Panc1 (cell line): ENCODE results near the gene SEPTIN2. TPM values are rescaled to one million over a fixed set of nuclear protein-coding genes. Genes with fewer than 3 reads are reported as not detected.

Source experiments
- ATAC-seq: fragments of 200-7000 bp; cut with Tn5 transposase; 2 replicates; pipeline ENCODE4 v1.9.1; 2020; ENCODE audit warnings: mild to moderate bottlenecking, moderate library complexity
- BruUV-seq: library from RNA; stranded (reverse); fragments of 400-500 nt; replicated peaks from 2 replicates; lab custom pipeline; 2021; lab: Mats Ljungman, UMichigan
- CTCF ChIA-PET: fragments of 300-600 bp; sonication (Branson Sonifier 250); formaldehyde crosslinking; loops from one replicate; lab custom pipeline; 2022; ENCODE audit warnings: antibody characterized with exemption; lab: Charles Lee
- POLR2A ChIA-PET: fragments of 300-600 bp; sonication (Branson Sonifier 250); formaldehyde crosslinking; loops from one replicate; lab custom pipeline; 2022; ENCODE audit warnings: antibody characterized with exemption; lab: Charles Lee
- DNase-seq: peaks from one replicate; pipeline ENCODE4 v3.0.0-alpha.2; 2010; ENCODE audit warnings: low read depth, low spot score
- H3K27ac ChIP-seq: 2 replicates; pipeline ENCODE4 v1.5.1; 2011; ENCODE audit warnings: mild to moderate bottlenecking, low read length, inconsistent platforms
- H3K27me3 ChIP-seq: fragments of 200-500 bp; sonication (Bioruptor generic); 2 replicates; pipeline ENCODE4 v1.6.0; 2014; ENCODE audit warnings: low read length, inconsistent platforms; ENCODE audit not compliant: control insufficient read depth, insufficient read depth
- H3K36me3 ChIP-seq: fragments of 200-500 bp; sonication (Bioruptor generic); 2 replicates; pipeline ENCODE4 v1.5.1; 2014; ENCODE audit warnings: inconsistent platforms, mild to moderate bottlenecking, low read length, moderate library complexity; ENCODE audit not compliant: control insufficient read depth, insufficient read depth
- H3K4me1 ChIP-seq: 2 replicates; pipeline ENCODE4 v1.5.1; 2011; ENCODE audit warnings: inconsistent platforms, mild to moderate bottlenecking, low read length, moderate library complexity; ENCODE audit not compliant: control insufficient read depth, insufficient read depth
- H3K4me3 ChIP-seq, 2 experiments: 2 replicates each; pipeline ENCODE4 v1.5.1; 2011 to 2012; ENCODE audit warnings: low read depth in 2 of 2, low read length in 2 of 2, mild to moderate bottlenecking in 2 of 2, inconsistent platforms in 1 of 2, moderate library complexity in 1 of 2
- H3K9me3 ChIP-seq: fragments of 200-500 bp; sonication (Bioruptor generic); 2 replicates; pipeline ENCODE4 v1.5.1; 2014; ENCODE audit warnings: low read depth, mild to moderate bottlenecking, inconsistent platforms, low read length, moderate library complexity; ENCODE audit not compliant: control insufficient read depth, insufficient read depth
- CTCF ChIP-seq: fragments of 450-650 bp; IDR thresholded peaks from 2 replicates; pipeline ENCODE4 v1.5.1; 2017; ENCODE audit warnings: mild to moderate bottlenecking
- POLR2AphosphoS5 ChIP-seq: IDR thresholded peaks from 2 replicates; pipeline ENCODE4 v1.6.1; 2012; ENCODE audit warnings: mild to moderate bottlenecking, low read depth, low read length, moderate library complexity
- REST ChIP-seq, 2 experiments: IDR thresholded peaks; 2 replicates each; pipeline ENCODE4 v1.6.1; 2011 to 2012; ENCODE audit warnings: low read depth in 2 of 2, control low read depth in 1 of 2, low read length in 1 of 2, mild to moderate bottlenecking in 1 of 2, moderate library complexity in 1 of 2; ENCODE audit not compliant: insufficient read depth in 1 of 2
- SIN3A ChIP-seq: IDR thresholded peaks from 2 replicates; pipeline ENCODE4 v1.6.1; 2012; ENCODE audit warnings: low read depth, mild to moderate bottlenecking, low read length, moderate library complexity, borderline replicate concordance; ENCODE audit not compliant: insufficient read depth
- TCF7L2 ChIP-seq: IDR thresholded peaks from 2 replicates; pipeline ENCODE4 v1.6.1; 2011; ENCODE audit warnings: mild to moderate bottlenecking, low read depth, low read length, inconsistent platforms
- in situ Hi-C: cut with HindIII; loops from 2 replicates; pipeline ENCODE4 v1.10.0; 2016; ENCODE audit warnings: low sequenced_read_pairs, low pct_unique_long_range_greater_than_20kb
- intact Hi-C: fragments of 100-400 bp; cut with micrococcal nuclease; formaldehyde crosslinking; loops from one replicate; pipeline ENCODE4 v1.10.0; 2022; ENCODE audit not compliant: unreplicated experiment
- total RNA-seq: library from RNA; stranded (reverse); gene quantifications from one replicate; pipeline ENCODE4 v1.2.1, GENCODE V29; 2021; ENCODE audit not compliant: unreplicated experiment

SEPTIN2 gene
- total RNA-seq, 1 experiment from 2014 or later = 303 TPM

- POLR2A ChIA-PET = no interaction called here
- ATAC-seq (no peak), DNase-seq (no peak)
- Histone ChIP-seq H3K36me3 (no peaks in the 10 kb centered on the region), H3K9me3 (no peaks in the 10 kb centered on the region), H3K4me3 (no peak overlapping the region), H3K27me3 (no peaks in the 10 kb centered on the region), H3K27ac (no peak overlapping the region), H3K4me1 (peaks cover 3% of the 10 kb centered on the region; the same call in 1 of the 2 replicates)
- in situ Hi-C loops = no loop called here
- BruUV-seq = no TSS peak
- CTCF ChIA-PET = no interaction called here
- no peak for TF ChIP-seq POLR2AphosphoS5
- intact Hi-C loops = no loop called here
Observed at GRCh38 chr2:241289053-241289452, 26.7 kb upstream of the SEPTIN2 start.

- H3K27me3 ChIP-seq = no peaks in the 10 kb centered on the region
- no peak overlapping the region for H3K27ac ChIP-seq
- BruUV-seq = no TSS peak
- intact Hi-C loops = no loop called here
- H3K9me3 ChIP-seq = no peaks in the 10 kb centered on the region
- ChIA-PET CTCF (interaction anchor here (0.6 kb wide), 1 partner anchor 438 kb away, joined by 5 read pairs; no protein-coding TSS in a partner anchor), POLR2A (no interaction called here)
- H3K36me3 ChIP-seq = no peaks in the 10 kb centered on the region
- no peak for TF ChIP-seq SIN3A
- no peak overlapping the region for H3K4me3 ChIP-seq
- peaks cover 3% of the 10 kb centered on the region; the same call in 1 of the 2 replicates for H3K4me1 ChIP-seq
- no peak for DNase-seq
- ATAC-seq = no peak
- in situ Hi-C loops = no loop called here
Observed at GRCh38 chr2:241289597-241289996, 26.1 kb upstream of the SEPTIN2 start.

GRCh38 chr2:241291153-241291552 lies 24.6 kb upstream of the SEPTIN2 start:
- no peak for ATAC-seq
- POLR2A ChIA-PET = no interaction called here

More at GRCh38 chr2:241291153-241291552, 24.6 kb upstream of the SEPTIN2 start:
- no peaks in the 10 kb centered on the region for H3K36me3 ChIP-seq
- H3K9me3 ChIP-seq = no peaks in the 10 kb centered on the region
- in situ Hi-C loops (no loop called here), intact Hi-C loops (no loop called here)
- no peak overlapping the region for H3K4me3 ChIP-seq
- CTCF ChIA-PET = no interaction called here
- no peak for DNase-seq
- H3K27me3 ChIP-seq = no peaks in the 10 kb centered on the region
- no peak overlapping the region for H3K27ac ChIP-seq
- TF ChIP-seq REST (IDR thresholded peaks at IDR 0.05; ENCODE audit: insufficient read depth in 1 of 2, low read depth in 2 of 2, low read length in 1 of 2) = no peak
- no peak for TF ChIP-seq POLR2AphosphoS5
- no peak for TF ChIP-seq CTCF
- TF ChIP-seq SIN3A = no peak
- TF ChIP-seq TCF7L2 = no peak
- no TSS peak for BruUV-seq
- no peaks in the 10 kb centered on the region for H3K4me1 ChIP-seq
